ENCODE results near the gene TMEM9. TPM values are rescaled to one million over a fixed set of nuclear protein-coding genes. Genes with fewer than 3 reads are reported as not detected.

The TMEM9 gene
- total and polyA plus RNA-seq, 10 of the 15 experiments (the other 5 are each of a cell fraction or from before 2014, with no cell fraction given), result 7.2 to 46.1 (median 17.3) TPM

DNA sequence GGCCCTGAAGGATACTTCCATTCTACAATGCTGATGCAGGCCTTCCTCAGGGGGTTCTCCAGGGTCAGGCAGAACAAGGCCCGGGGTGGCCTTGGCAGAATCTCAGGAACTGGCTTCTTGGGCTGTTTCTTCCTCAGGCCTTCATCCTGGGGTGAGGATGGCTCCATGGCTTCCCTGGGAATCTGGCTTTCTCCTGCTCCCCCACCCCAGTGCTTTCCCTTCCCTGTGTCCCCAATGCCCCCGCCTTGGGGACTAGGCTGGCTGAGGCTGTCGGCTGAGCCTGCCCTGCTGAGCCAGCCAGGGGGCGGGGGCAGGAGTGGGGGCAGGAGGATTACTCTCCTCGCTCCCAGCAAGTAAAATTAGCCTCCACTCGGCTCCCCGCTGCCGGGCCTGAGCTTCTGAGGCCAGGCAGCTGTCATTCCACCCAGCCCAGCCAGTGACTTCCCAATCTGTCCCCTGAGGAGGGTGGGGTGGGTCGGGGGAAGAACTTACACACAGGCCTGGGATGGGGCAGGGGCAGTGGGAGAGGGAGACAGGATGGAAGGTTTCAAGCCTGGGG, 42.0 kb downstream of the TMEM9 start, which contains the start of gene CACNA1S:
CACNA1S (minus strand) TSS at position 254 of the 559 bp plus-strand sequence; CDS start at position 167, 87 bp downstream.
- Histone ChIP-seq H3K9me3 (replicated peaks; ENCODE audit: control insufficient read depth, insufficient read depth, low read length) (no peaks in the 10 kb centered on the region), H3K4me1 (ENCODE audit: control insufficient read depth, insufficient read depth, low read length) (no peaks in the 10 kb centered on the region), H2AFZ (ENCODE audit: control insufficient read depth, low read depth, low read length) (no peak within 1 kb of the TSS), H3K27me3 (replicated peaks in 1 of 2; ENCODE audit: control insufficient read depth in 2 of 2, insufficient read depth in 2 of 2, low read length in 1 of 2) (peaks cover 0 to 8% of the 10 kb centered on the region in 2 experiments; a peak in 2 of 4 replicates), H3K9ac (ENCODE audit: control insufficient read depth, insufficient read depth, low read length) (no peak within 1 kb of the TSS), H3K36me3 (ENCODE audit: control insufficient read depth in 2 of 2, insufficient read depth in 2 of 2, low read length in 1 of 2) (no peaks in the 10 kb centered on the region), H3K4me3 (no peak within 1 kb of the TSS), H3K27ac (ENCODE audit: control insufficient read depth, insufficient read depth) (no peak within 1 kb of the TSS), H3K79me2 (ENCODE audit: control insufficient read depth, insufficient read depth, low read length) (no peaks in the 10 kb centered on the region), H3K4me2 (ENCODE audit: control insufficient read depth, insufficient read depth) (no peak within 1 kb of the TSS), H4K20me1 (ENCODE audit: control insufficient read depth, insufficient read depth) (no peaks in the 10 kb centered on the region)
- CTCF ChIA-PET, result interaction anchor here (5.4 kb wide), 1 partner anchor 140 kb away, joined by 47 read pairs; no protein-coding TSS in a partner anchor
- in situ Hi-C loops (cut with MboI) (no loop called here), intact Hi-C loops (cut with micrococcal nuclease; ENCODE audit: unreplicated experiment) (loop anchor here (10.0 kb wide), 1 partner anchor 557 kb away; no protein-coding TSS in a partner anchor)
- WGBS (ENCODE audit: insufficient coverage, insufficient replicate concordance, low lambda C conversion rate, missing lambda C conversion rate), result 19% methylated on average over 8 of the region's 9 CpGs
- RAD21 ChIA-PET (ENCODE audit: unreplicated experiment), result interaction anchor here (3.0 kb wide), 1 partner anchor 140 kb away, joined by 21 read pairs; no protein-coding TSS in a partner anchor
- POLR2A ChIA-PET, result no interaction called here
- no TSS peak for BruUV-seq (replicated peaks)
- SMC1A ChIA-PET (ENCODE audit: uncharacterized antibody, unreplicated experiment), result no interaction called here
- TF ChIP-seq, protein P1, sequence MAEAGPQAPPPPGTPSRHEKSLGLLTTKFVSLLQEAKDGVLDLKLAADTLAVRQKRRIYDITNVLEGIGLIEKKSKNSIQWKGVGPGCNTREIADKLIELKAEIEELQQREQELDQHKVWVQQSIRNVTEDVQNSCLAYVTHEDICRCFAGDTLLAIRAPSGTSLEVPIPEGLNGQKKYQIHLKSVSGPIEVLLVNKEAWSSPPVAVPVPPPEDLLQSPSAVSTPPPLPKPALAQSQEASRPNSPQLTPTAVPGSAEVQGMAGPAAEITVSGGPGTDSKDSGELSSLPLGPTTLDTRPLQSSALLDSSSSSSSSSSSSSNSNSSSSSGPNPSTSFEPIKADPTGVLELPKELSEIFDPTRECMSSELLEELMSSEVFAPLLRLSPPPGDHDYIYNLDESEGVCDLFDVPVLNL (IDR thresholded peaks at IDR 0.05; ENCODE audit: low read depth, low read length), result no peak
- TF ChIP-seq MEF2A (IDR thresholded peaks at IDR 0.05; ENCODE audit: insufficient read depth, low read depth, low read length) (no peak), CHD1 (IDR thresholded peaks at IDR 0.05; ENCODE audit: low read depth, low read length) (no peak), TARDBP (IDR thresholded peaks at IDR 0.05; ENCODE audit: borderline replicate concordance) (no peak), PML (IDR thresholded peaks at IDR 0.05; ENCODE audit: low read length) (no peak), BMI1 (IDR thresholded peaks at IDR 0.05; ENCODE audit: borderline replicate concordance) (no peak), NFYA (IDR thresholded peaks at IDR 0.05; ENCODE audit: borderline replicate concordance, low read depth, low read length) (no peak), JUNB (IDR thresholded peaks at IDR 0.05) (no peak), HDAC2 (IDR thresholded peaks at IDR 0.05) (no peak)
- no peak for ATAC-seq
- no peak for DNase-seq (ENCODE audit: low read depth, low spot score)
- no peak for FAIRE-seq

All from GM12878 (cell line).